Hepatocyte (in vitro differentiated cells): Measurements from ENCODE around the gene USP36.

ENCODE experiments used
- EZH2phosphoT487 ChIP-seq: fragments of 200-600 bp; sonication (generic); IDR thresholded peaks from one replicate; pipeline ENCODE4 v1.6.1; 2018; ENCODE audit warnings: antibody characterized with exemption, mild to moderate bottlenecking, low read depth, moderate library complexity; ENCODE audit not compliant: unreplicated experiment, severe bottlenecking
- TF ChIP-seq, protein P1 (sequence below): fragments of 200-600 bp; sonication (generic); IDR thresholded peaks from 2 replicates; pipeline ENCODE4 v1.5.1; 2016; ENCODE audit warnings: antibody characterized with exemption, mild to moderate bottlenecking; ENCODE audit not compliant: poor library complexity

DNA sequence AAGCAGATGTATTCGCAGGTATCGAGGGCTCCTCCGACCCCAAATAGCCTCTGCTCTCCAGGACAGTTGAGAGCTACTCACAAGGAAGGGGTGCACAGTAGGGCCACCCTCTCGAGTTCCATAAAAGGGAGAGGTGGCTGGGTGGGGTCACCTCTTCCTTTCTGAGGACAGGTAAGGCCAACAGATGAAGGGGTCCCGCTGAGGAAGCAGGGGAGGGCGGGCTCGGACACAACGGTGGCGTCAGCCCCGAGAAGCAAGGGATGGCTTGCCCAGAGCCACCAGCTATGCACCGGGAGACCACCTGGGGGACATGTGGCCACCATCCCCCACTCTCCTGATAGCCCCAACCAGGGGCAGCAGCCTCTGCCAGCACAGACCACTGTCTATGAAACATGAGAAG is 43.4 kb downstream of the USP36 start:
- TF ChIP-seq, protein P1, sequence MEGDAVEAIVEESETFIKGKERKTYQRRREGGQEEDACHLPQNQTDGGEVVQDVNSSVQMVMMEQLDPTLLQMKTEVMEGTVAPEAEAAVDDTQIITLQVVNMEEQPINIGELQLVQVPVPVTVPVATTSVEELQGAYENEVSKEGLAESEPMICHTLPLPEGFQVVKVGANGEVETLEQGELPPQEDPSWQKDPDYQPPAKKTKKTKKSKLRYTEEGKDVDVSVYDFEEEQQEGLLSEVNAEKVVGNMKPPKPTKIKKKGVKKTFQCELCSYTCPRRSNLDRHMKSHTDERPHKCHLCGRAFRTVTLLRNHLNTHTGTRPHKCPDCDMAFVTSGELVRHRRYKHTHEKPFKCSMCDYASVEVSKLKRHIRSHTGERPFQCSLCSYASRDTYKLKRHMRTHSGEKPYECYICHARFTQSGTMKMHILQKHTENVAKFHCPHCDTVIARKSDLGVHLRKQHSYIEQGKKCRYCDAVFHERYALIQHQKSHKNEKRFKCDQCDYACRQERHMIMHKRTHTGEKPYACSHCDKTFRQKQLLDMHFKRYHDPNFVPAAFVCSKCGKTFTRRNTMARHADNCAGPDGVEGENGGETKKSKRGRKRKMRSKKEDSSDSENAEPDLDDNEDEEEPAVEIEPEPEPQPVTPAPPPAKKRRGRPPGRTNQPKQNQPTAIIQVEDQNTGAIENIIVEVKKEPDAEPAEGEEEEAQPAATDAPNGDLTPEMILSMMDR: no peak
- TF ChIP-seq EZH2phosphoT487: no peak
